HepG2 (cell line): ENCODE results near the gene DCAF15. TPM values are rescaled to one million over a fixed set of nuclear protein-coding genes. Genes with fewer than 3 reads are reported as not detected.
A peak's percentile ranks its signal among the peaks of the same experiment; 100 is the strongest.

Experiments
- AFF4 ChIP-seq: sonication (generic); formaldehyde crosslinking; IDR thresholded peaks from 2 replicates; pipeline ENCODE4 v1.4.0; 2020; ENCODE audit warnings: missing genetic modification reagents
- ATAD3A ChIP-seq: sonication (generic); formaldehyde crosslinking; IDR thresholded peaks from 2 replicates; pipeline ENCODE4 v1.4.0; 2020; ENCODE audit warnings: missing genetic modification reagents
- CENPBD1 ChIP-seq: sonication (generic); formaldehyde crosslinking; IDR thresholded peaks from 2 replicates; pipeline ENCODE4 v1.8.0; 2022; ENCODE audit warnings: missing genetic modification reagents, low read depth, mild to moderate bottlenecking, borderline replicate concordance
- CTCF ChIP-seq: sonication (generic); formaldehyde crosslinking; IDR thresholded peaks from 2 replicates; pipeline ENCODE4 v1.5.0; 2020; ENCODE audit warnings: mild to moderate bottlenecking, missing genetic modification reagents, moderate library complexity
- FOXA3 ChIP-seq: IDR thresholded peaks from 2 replicates; pipeline ENCODE4 v1.6.1; 2016; ENCODE audit warnings: missing genetic modification reagents, missing compliant biosample characterization
- HHEX ChIP-seq: IDR thresholded peaks from 2 replicates; pipeline ENCODE4 v1.6.1; 2016; ENCODE audit warnings: control low read depth
- RNF2 ChIP-seq: fragments of 450-650 bp; conservative IDR thresholded peaks from 2 replicates; pipeline ENCODE4 v1.6.1; 2016; ENCODE audit warnings: low read depth
- UBTF ChIP-seq: sonication (generic); formaldehyde crosslinking; IDR thresholded peaks from 2 replicates; pipeline ENCODE4 v1.4.0; 2020; ENCODE audit warnings: mild to moderate bottlenecking, missing genetic modification reagents
- ZKSCAN5 ChIP-seq: sonication (generic); formaldehyde crosslinking; IDR thresholded peaks from 2 replicates; pipeline ENCODE4 v1.5.1; 2020; ENCODE audit warnings: mild to moderate bottlenecking, missing genetic modification reagents
- ZNF18 ChIP-seq: sonication (generic); formaldehyde crosslinking; IDR thresholded peaks from 2 replicates; pipeline ENCODE4 v1.8.0; 2022; ENCODE audit warnings: mild to moderate bottlenecking, missing genetic modification reagents; ENCODE audit not compliant: insufficient replicate concordance
- ZNF747 ChIP-seq: sonication (generic); formaldehyde crosslinking; IDR thresholded peaks from 2 replicates; pipeline ENCODE4 v1.8.1; 2023; ENCODE audit warnings: missing genetic modification reagents, mild to moderate bottlenecking, borderline replicate concordance
- ZNF773 ChIP-seq: sonication (generic); formaldehyde crosslinking; IDR thresholded peaks from 2 replicates; pipeline ENCODE4 v1.4.0; 2020; ENCODE audit warnings: missing genetic modification reagents, borderline replicate concordance
- polyA plus RNA-seq, 8 experiments: library from polyadenylated mRNA; depleted of rRNA in 3 of 8; stranded (reverse) in 7 of 8; unstranded in 1 of 8; fragments of >200 nt; fragmentation: Illumina TruSeq in 4 of 8; extraction: Trizol in 4 of 8; gene quantifications; 2 replicates each; pipeline versions ENCODE4 v1.2.1 to v1.2.3, GENCODE V29; 2011 to 2016; ENCODE audit warnings: low read depth in 4 of 8, missing spikeins in 1 of 8, mixed read lengths in 1 of 8; ENCODE audit not compliant: insufficient read depth in 1 of 8
- total RNA-seq, 5 experiments: library from RNA; depleted of rRNA; stranded (reverse); fragments of >200 nt; fragmentation: Illumina TruSeq; extraction: Trizol; gene quantifications; 2 replicates each; pipeline ENCODE4 v1.2.3, GENCODE V29; 2016; ENCODE audit warnings: low read depth in 1 of 5

The DCAF15 gene
- total and polyA plus RNA-seq, 2 of the 13 experiments (the other 11 are each of a cell fraction or from before 2014, with no cell fraction given) = 13.6 to 14.0 TPM

GRCh38 chr19:13905634-13906520 lies 46.4 kb upstream of the DCAF15 start, which contains the start of the genes BRME1 and CC2D1A (continued):
- TF ChIP-seq AFF4 (CRISPR knock-in tag) (no peak), ZKSCAN5 (CRISPR knock-in tag) (no peak), HHEX (no peak), FOXA3 (CRISPR knock-in tag) (peak; percentile 55), UBTF (CRISPR knock-in tag) (peak; percentile 58; the same call in 1 of the 2 replicates), CTCF (CRISPR knock-in tag) (peak; percentile 33), CENPBD1 (CRISPR knock-in tag) (no peak), RNF2 (peak; percentile 85), ZNF18 (CRISPR knock-in tag) (peak; percentile 32), ATAD3A (CRISPR knock-in tag) (no peak), ZNF747 (CRISPR knock-in tag) (peak; percentile 93), ZNF773 (peak; percentile 78; the same call in 1 of the 2 replicates)
